GM21528 (cell line): ENCODE data around the gene SRPK2.
"Not testable (repeated sequence)": the region's sequence is repeated elsewhere in the genome, so short reads cannot be mapped to it uniquely, and the experiment has no call there.

ENCODE experiments used
- ATAC-seq: cut with Tn5 transposase; IDR thresholded peaks from one replicate; pipeline ENCODE4 v1.9.1; 2021; ENCODE audit warnings: mild to moderate bottlenecking, moderate library complexity; ENCODE audit not compliant: unreplicated experiment, low FRiP score

Gene SRPK2

GRCh38 chr7:105269397-105269796 is 119.3 kb downstream of the SRPK2 start:
- ATAC-seq: peak; percentile 40

GRCh38 chr7:105268511-105269392 is 120.0 kb downstream of the SRPK2 start:
- peak; percentile 63 for ATAC-seq

GRCh38 chr7:105268056-105268455 is 120.7 kb downstream of the SRPK2 start:
- ATAC-seq: no peak

- ATAC-seq: no peak
Measured at GRCh38 chr7:105267244-105267643, 121.5 kb downstream of the SRPK2 start.

GRCh38 chr7:105264707-105265106 is 124.0 kb downstream of the SRPK2 start:
- ATAC-seq: no peak

GRCh38 chr7:105261689-105262088 is 127.0 kb downstream of the SRPK2 start:
- ATAC-seq: no peak

GRCh38 chr7:105260201-105260871 is 128.4 kb downstream of the SRPK2 start:
- not testable (repeated sequence) for ATAC-seq

- ATAC-seq: not testable (repeated sequence)
Measured at GRCh38 chr7:105258919-105259318, 129.8 kb downstream of the SRPK2 start.

- ATAC-seq: no peak
Measured at GRCh38 chr7:105257338-105257737, 131.4 kb downstream of the SRPK2 start.

- ATAC-seq: no peak
Measured at GRCh38 chr7:105256761-105257231, 131.9 kb downstream of the SRPK2 start.

GRCh38 chr7:105250706-105251105 is 138.0 kb downstream of the SRPK2 start:
- no peak for ATAC-seq

- ATAC-seq: no peak
Measured at GRCh38 chr7:105250239-105250638, 138.5 kb downstream of the SRPK2 start.

GRCh38 chr7:105249216-105249615 is 139.5 kb downstream of the SRPK2 start:
- no peak for ATAC-seq

- no peak for ATAC-seq
Measured at GRCh38 chr7:105246679-105247078, 142.0 kb downstream of the SRPK2 start.

- no peak for ATAC-seq
Measured at GRCh38 chr7:105246256-105246655, 142.5 kb downstream of the SRPK2 start.

GRCh38 chr7:105245398-105246114 is 143.2 kb downstream of the SRPK2 start:
- no peak for ATAC-seq

- no peak for ATAC-seq
Measured at GRCh38 chr7:105244594-105244993, 144.1 kb downstream of the SRPK2 start.

- ATAC-seq: no peak
Measured at GRCh38 chr7:105241198-105241597, 147.5 kb downstream of the SRPK2 start.

- no peak for ATAC-seq
Measured at GRCh38 chr7:105238198-105238765, 150.4 kb downstream of the SRPK2 start.

- ATAC-seq: no peak
Measured at GRCh38 chr7:105234886-105235285, 153.8 kb downstream of the SRPK2 start.
